HEK293 (cell line): ENCODE data around the gene HLA-C.

Experiments
- EGR2 ChIP-seq: fragments of 450-650 bp; formaldehyde crosslinking; IDR thresholded peaks from 2 replicates; pipeline ENCODE4 v1.5.1; 2016; ENCODE audit warnings: low read depth, missing biosample characterization, missing genetic modification characterization
- GLI4 ChIP-seq: fragments of 450-650 bp; formaldehyde crosslinking; IDR thresholded peaks from 2 replicates; pipeline ENCODE4 v1.5.1; 2016; ENCODE audit warnings: missing biosample characterization, missing genetic modification characterization
- HOXC10 ChIP-seq: sonication (generic); formaldehyde crosslinking; IDR thresholded peaks from 2 replicates; pipeline ENCODE4 v1.8.1; 2023; ENCODE audit warnings: mild to moderate bottlenecking, missing genetic modification reagents
- KLF8 ChIP-seq: fragments of 450-650 bp; formaldehyde crosslinking; IDR thresholded peaks from 2 replicates; pipeline ENCODE4 v1.5.1; 2016; ENCODE audit warnings: missing biosample characterization, missing genetic modification characterization
- KLF9 ChIP-seq: fragments of 450-650 bp; formaldehyde crosslinking; IDR thresholded peaks from 2 replicates; pipeline ENCODE4 v1.5.1; 2016; ENCODE audit warnings: missing biosample characterization, missing genetic modification characterization, low read depth
- OSR2 ChIP-seq: fragments of 450-650 bp; formaldehyde crosslinking; IDR thresholded peaks from 2 replicates; pipeline ENCODE4 v1.5.1; 2016; ENCODE audit warnings: missing biosample characterization, missing genetic modification characterization
- REPIN1 ChIP-seq: fragments of 450-650 bp; formaldehyde crosslinking; IDR thresholded peaks from 2 replicates; pipeline ENCODE4 v1.5.1; 2017; ENCODE audit warnings: missing biosample characterization, missing genetic modification characterization, low read depth
- SCRT1 ChIP-seq: fragments of 450-650 bp; formaldehyde crosslinking; IDR thresholded peaks from 2 replicates; pipeline ENCODE4 v1.5.1; 2016; ENCODE audit warnings: missing biosample characterization, missing genetic modification characterization, borderline replicate concordance
- WT1 ChIP-seq: fragments of 450-650 bp; formaldehyde crosslinking; IDR thresholded peaks from 2 replicates; pipeline ENCODE4 v1.5.1; 2016; ENCODE audit warnings: missing biosample characterization, missing genetic modification characterization
- YY1 ChIP-seq: fragments of 450-650 bp; formaldehyde crosslinking; IDR thresholded peaks from 2 replicates; pipeline ENCODE4 v1.5.1; 2018; ENCODE audit warnings: missing biosample characterization, missing genetic modification characterization
- ZFP37 ChIP-seq: fragments of 450-650 bp; formaldehyde crosslinking; IDR thresholded peaks from 2 replicates; pipeline ENCODE4 v1.5.1; 2016; ENCODE audit warnings: missing biosample characterization, missing genetic modification characterization
- ZNF155 ChIP-seq: fragments of 450-650 bp; formaldehyde crosslinking; IDR thresholded peaks from 2 replicates; pipeline ENCODE4 v1.5.1; 2016; ENCODE audit warnings: missing biosample characterization, missing genetic modification characterization
- ZNF16 ChIP-seq: fragments of 450-650 bp; formaldehyde crosslinking; IDR thresholded peaks from 2 replicates; pipeline ENCODE4 v1.5.1; 2016; ENCODE audit warnings: low read depth, missing biosample characterization, missing genetic modification characterization
- ZNF169 ChIP-seq: fragments of 450-650 bp; formaldehyde crosslinking; IDR thresholded peaks from 2 replicates; pipeline ENCODE4 v1.5.1; 2016; ENCODE audit warnings: missing biosample characterization, missing genetic modification characterization
- ZNF2 ChIP-seq: fragments of 450-650 bp; formaldehyde crosslinking; IDR thresholded peaks from 2 replicates; pipeline ENCODE4 v1.5.1; 2016; ENCODE audit warnings: missing biosample characterization, missing genetic modification characterization
- ZNF202 ChIP-seq: fragments of 450-650 bp; formaldehyde crosslinking; IDR thresholded peaks from 2 replicates; pipeline ENCODE4 v1.5.1; 2016; ENCODE audit warnings: missing biosample characterization, missing genetic modification characterization, borderline replicate concordance
- ZNF274 ChIP-seq, 2 experiments: fragments of 200-500 bp in 1 of 2; fragments of 450-650 bp in 1 of 2; sonication (Bioruptor generic) in 1 of 2; formaldehyde crosslinking in 1 of 2; IDR thresholded peaks; 2 replicates each; pipeline versions ENCODE4 v1.5.1 to v1.6.1; 2014 to 2016; ENCODE audit warnings: borderline replicate concordance in 1 of 2, inconsistent platforms in 1 of 2, low read length in 1 of 2, missing biosample characterization in 1 of 2, missing genetic modification characterization in 1 of 2
- ZNF311 ChIP-seq: fragments of 450-650 bp; formaldehyde crosslinking; IDR thresholded peaks from 2 replicates; pipeline ENCODE4 v1.5.1; 2017; ENCODE audit warnings: missing biosample characterization, missing genetic modification characterization, borderline replicate concordance
- ZNF350 ChIP-seq: fragments of 450-650 bp; formaldehyde crosslinking; IDR thresholded peaks from 2 replicates; pipeline ENCODE4 v1.5.0; 2017; ENCODE audit warnings: missing biosample characterization, mild to moderate bottlenecking, missing genetic modification characterization
- ZNF404 ChIP-seq: fragments of 450-650 bp; formaldehyde crosslinking; IDR thresholded peaks from 2 replicates; pipeline ENCODE4 v1.5.1; 2017; ENCODE audit warnings: missing biosample characterization, missing genetic modification characterization
- ZNF416 ChIP-seq: fragments of 450-650 bp; formaldehyde crosslinking; IDR thresholded peaks from 2 replicates; pipeline ENCODE4 v1.5.1; 2016; ENCODE audit warnings: missing biosample characterization, missing genetic modification characterization
- ZNF426 ChIP-seq: fragments of 450-650 bp; formaldehyde crosslinking; IDR thresholded peaks from 2 replicates; pipeline ENCODE4 v1.5.1; 2017; ENCODE audit warnings: missing biosample characterization, missing genetic modification characterization, mild to moderate bottlenecking, inconsistent platforms, moderate library complexity
- ZNF433 ChIP-seq: fragments of 450-650 bp; formaldehyde crosslinking; IDR thresholded peaks from 2 replicates; pipeline ENCODE4 v1.5.1; 2016; ENCODE audit warnings: missing biosample characterization, missing genetic modification characterization, low read depth
- ZNF560 ChIP-seq: fragments of 450-650 bp; formaldehyde crosslinking; IDR thresholded peaks from 2 replicates; pipeline ENCODE4 v1.5.1; 2017; ENCODE audit warnings: missing biosample characterization, missing genetic modification characterization, borderline replicate concordance
- ZNF664 ChIP-seq: fragments of 450-650 bp; formaldehyde crosslinking; IDR thresholded peaks from 2 replicates; pipeline ENCODE4 v1.5.1; 2016; ENCODE audit warnings: missing biosample characterization, missing genetic modification characterization
- ZNF785 ChIP-seq: fragments of 450-650 bp; formaldehyde crosslinking; IDR thresholded peaks from 2 replicates; pipeline ENCODE4 v1.5.1; 2016; ENCODE audit warnings: missing biosample characterization, missing genetic modification characterization
- TF ChIP-seq, protein P1 (sequence below): fragments of 450-650 bp; formaldehyde crosslinking; IDR thresholded peaks from 2 replicates; pipeline ENCODE4 v1.5.1; 2016; ENCODE audit warnings: missing biosample characterization, missing genetic modification characterization
- TF ChIP-seq, protein P2 (sequence below): fragments of 450-650 bp; formaldehyde crosslinking; IDR thresholded peaks from 2 replicates; pipeline ENCODE4; 2016; ENCODE audit warnings: missing biosample characterization, missing genetic modification characterization
- TF ChIP-seq, protein P3 (sequence below): fragments of 450-650 bp; formaldehyde crosslinking; IDR thresholded peaks from 2 replicates; pipeline ENCODE4 v1.5.1; 2016; ENCODE audit warnings: missing biosample characterization, missing genetic modification characterization
- TF ChIP-seq, protein P4 (sequence below): fragments of 450-650 bp; formaldehyde crosslinking; IDR thresholded peaks from 2 replicates; pipeline ENCODE4 v1.5.1; 2016; ENCODE audit warnings: missing biosample characterization, missing genetic modification characterization
- TF ChIP-seq, protein P5 (sequence below): fragments of 450-650 bp; formaldehyde crosslinking; IDR thresholded peaks from 2 replicates; pipeline ENCODE4 v1.5.1; 2016; ENCODE audit warnings: missing biosample characterization, missing genetic modification characterization

The HLA-C gene

DNA sequence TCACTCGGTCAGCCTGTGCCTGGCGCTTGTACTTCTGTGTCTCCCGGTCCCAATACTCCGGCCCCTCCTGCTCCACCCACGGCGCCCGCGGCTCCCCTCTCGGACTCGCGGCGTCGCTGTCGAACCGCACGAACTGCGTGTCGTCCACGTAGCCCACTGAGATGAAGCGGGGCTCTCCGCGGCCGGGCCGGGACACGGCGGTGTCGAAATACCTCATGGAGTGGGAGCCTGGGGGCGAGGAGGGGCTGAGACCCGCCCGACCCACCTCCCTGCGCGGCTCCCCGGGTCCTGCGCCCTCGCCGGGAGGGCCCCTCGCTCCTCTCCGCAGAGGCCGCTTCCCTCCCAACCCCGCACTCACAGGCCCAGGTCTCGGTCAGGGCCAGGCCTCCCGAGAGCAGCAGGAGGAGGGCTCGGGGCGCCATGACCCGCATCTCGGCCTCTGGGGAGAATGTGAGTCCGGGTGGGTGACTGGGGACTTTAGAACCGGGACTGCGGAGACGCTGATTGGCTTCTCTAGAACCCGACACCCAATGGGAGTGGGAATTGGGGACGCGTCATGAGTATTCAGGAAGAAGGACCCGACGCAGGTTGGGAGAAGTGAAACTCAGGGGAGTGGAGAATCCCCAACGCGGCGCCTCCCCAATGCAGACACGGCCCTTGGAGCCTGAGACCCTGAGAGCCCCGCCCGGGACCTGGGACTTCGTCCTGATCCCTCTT lies at the start of gene HLA-C (continued):
- TF ChIP-seq, protein P1, sequence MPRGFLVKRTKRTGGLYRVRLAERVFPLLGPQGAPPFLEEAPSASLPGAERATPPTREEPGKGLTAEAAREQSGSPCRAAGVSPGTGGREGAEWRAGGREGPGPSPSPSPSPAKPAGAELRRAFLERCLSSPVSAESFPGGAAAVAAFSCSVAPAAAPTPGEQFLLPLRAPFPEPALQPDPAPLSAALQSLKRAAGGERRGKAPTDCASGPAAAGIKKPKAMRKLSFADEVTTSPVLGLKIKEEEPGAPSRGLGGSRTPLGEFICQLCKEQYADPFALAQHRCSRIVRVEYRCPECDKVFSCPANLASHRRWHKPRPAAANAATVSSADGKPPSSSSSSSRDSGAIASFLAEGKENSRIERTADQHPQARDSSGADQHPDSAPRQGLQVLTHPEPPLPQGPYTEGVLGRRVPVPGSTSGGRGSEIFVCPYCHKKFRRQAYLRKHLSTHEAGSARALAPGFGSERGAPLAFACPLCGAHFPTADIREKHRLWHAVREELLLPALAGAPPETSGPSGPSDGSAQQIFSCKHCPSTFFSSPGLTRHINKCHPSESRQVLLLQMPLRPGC (tag by site-specific recombination) = no peak
- TF ChIP-seq, protein P2, sequence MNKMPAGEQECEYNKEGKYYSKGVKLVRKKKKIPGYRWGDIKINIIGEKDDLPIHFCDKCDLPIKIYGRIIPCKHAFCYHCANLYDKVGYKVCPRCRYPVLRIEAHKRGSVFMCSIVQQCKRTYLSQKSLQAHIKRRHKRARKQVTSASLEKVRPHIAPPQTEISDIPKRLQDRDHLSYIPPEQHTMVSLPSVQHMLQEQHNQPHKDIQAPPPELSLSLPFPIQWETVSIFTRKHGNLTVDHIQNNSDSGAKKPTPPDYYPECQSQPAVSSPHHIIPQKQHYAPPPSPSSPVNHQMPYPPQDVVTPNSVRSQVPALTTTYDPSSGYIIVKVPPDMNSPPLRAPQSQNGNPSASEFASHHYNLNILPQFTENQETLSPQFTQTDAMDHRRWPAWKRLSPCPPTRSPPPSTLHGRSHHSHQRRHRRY (tag by site-specific recombination) = no peak
- TF ChIP-seq SCRT1 (no peak), WT1 (tag by site-specific recombination) (peak; percentile 86), ZFP37 (tag by site-specific recombination) (peak; percentile 73), ZNF350 (tag by site-specific recombination) (no peak), ZNF433 (tag by site-specific recombination) (no peak), ZNF416 (tag by site-specific recombination) (no peak), ZNF155 (tag by site-specific recombination) (no peak), HOXC10 (0 out of 2 replicates have a peak, but pooled peaks have one; percentile 26), ZNF404 (tag by site-specific recombination) (no peak), ZNF560 (tag by site-specific recombination) (no peak), ZNF785 (tag by site-specific recombination) (no peak), EGR2 (tag by site-specific recombination) (peak; percentile 49; the same call in 1 of the 2 replicates), ZNF16 (no peak), GLI4 (tag by site-specific recombination) (no peak), ZNF664 (no peak), KLF9 (tag by site-specific recombination) (0 out of 2 replicates have a peak, but pooled peaks have one; percentile 7), KLF8 (peak; percentile 44), ZNF311 (tag by site-specific recombination) (no peak), ZNF426 (tag by site-specific recombination) (no peak), OSR2 (no peak), ZNF2 (tag by site-specific recombination) (peak; percentile 71), ZNF169 (tag by site-specific recombination) (no peak), YY1 (tag by site-specific recombination) (no peak), ZNF202 (tag by site-specific recombination) (no peak), REPIN1 (no peak), ZNF274 (IDR thresholded peaks at IDR 0.05; ENCODE audit: low read length) (no peak), ZNF274 (tag by site-specific recombination; IDR thresholded peaks at IDR 0.05; ENCODE audit: borderline replicate concordance) (no peak)
- TF ChIP-seq, protein P3, sequence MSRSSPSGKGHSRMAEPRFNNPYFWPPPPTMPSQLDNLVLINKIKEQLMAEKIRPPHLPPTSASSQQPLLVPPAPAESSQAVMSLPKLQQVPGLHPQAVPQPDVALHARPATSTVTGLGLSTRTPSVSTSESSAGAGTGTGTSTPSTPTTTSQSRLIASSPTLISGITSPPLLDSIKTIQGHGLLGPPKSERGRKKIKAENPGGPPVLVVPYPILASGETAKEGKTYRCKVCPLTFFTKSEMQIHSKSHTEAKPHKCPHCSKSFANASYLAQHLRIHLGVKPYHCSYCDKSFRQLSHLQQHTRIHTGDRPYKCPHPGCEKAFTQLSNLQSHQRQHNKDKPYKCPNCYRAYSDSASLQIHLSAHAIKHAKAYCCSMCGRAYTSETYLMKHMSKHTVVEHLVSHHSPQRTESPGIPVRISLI (tag by site-specific recombination) = no peak
- TF ChIP-seq, protein P4, sequence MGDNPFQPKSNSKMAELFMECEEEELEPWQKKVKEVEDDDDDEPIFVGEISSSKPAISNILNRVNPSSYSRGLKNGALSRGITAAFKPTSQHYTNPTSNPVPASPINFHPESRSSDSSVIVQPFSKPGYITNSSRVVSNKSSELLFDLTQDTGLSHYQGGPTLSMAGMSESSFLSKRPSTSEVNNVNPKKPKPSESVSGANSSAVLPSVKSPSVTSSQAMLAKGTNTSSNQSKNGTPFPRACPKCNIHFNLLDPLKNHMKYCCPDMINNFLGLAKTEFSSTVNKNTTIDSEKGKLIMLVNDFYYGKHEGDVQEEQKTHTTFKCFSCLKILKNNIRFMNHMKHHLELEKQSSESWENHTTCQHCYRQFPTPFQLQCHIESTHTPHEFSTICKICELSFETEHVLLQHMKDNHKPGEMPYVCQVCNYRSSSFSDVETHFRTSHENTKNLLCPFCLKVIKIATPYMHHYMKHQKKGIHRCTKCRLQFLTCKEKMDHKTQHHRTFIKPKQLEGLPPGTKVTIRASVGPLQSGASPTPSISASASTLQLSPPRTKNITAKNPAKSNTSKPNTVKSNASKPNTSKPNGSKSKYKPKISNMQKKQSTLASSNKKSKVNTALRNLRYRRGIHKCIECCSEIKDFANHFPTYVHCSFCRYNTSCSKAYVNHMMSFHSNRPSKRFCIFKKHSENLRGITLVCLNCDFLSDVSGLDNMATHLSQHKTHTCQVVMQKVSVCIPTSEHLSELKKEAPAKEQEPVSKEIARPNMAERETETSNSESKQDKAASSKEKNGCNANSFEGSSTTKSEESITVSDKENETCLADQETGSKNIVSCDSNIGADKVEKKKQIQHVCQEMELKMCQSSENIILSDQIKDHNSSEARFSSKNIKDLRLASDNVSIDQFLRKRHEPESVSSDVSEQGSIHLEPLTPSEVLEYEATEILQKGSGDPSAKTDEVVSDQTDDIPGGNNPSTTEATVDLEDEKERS (tag by site-specific recombination) = no peak
- TF ChIP-seq, protein P5, sequence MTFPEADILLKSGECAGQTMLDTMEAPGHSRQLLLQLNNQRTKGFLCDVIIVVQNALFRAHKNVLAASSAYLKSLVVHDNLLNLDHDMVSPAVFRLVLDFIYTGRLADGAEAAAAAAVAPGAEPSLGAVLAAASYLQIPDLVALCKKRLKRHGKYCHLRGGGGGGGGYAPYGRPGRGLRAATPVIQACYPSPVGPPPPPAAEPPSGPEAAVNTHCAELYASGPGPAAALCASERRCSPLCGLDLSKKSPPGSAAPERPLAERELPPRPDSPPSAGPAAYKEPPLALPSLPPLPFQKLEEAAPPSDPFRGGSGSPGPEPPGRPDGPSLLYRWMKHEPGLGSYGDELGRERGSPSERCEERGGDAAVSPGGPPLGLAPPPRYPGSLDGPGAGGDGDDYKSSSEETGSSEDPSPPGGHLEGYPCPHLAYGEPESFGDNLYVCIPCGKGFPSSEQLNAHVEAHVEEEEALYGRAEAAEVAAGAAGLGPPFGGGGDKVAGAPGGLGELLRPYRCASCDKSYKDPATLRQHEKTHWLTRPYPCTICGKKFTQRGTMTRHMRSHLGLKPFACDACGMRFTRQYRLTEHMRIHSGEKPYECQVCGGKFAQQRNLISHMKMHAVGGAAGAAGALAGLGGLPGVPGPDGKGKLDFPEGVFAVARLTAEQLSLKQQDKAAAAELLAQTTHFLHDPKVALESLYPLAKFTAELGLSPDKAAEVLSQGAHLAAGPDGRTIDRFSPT (tag by site-specific recombination) = no peak
